Tibial nerve (tissue), 4 donors: ENCODE data around the gene PARD6G.

ENCODE experiments used
- EP300 ChIP-seq, 2 donors: sonication (generic); formaldehyde crosslinking; IDR thresholded peaks; one replicate each; pipeline ENCODE4 v1.6.1; 2017; ENCODE audit warnings: antibody characterized with exemption in 2 of 2, mild to moderate bottlenecking in 1 of 2
- POLR2A ChIP-seq, 2 donors: fragments of 450-650 bp; IDR thresholded peaks; one replicate each; pipeline ENCODE4 v1.6.1; 2017; ENCODE audit warnings: antibody characterized with exemption in 2 of 2, mild to moderate bottlenecking in 2 of 2, moderate library complexity in 2 of 2
- TF ChIP-seq, protein P1 (sequence below), 5 experiments: fragments of 200-600 bp in 3 of 5; fragments of 450-650 bp in 2 of 5; sonication (generic) in 3 of 5; IDR thresholded peaks; one replicate each; pipeline ENCODE4 v1.5.1; 2016 to 2019; ENCODE audit warnings: antibody characterized with exemption in 5 of 5, mild to moderate bottlenecking in 3 of 5, moderate library complexity in 2 of 5

DNA sequence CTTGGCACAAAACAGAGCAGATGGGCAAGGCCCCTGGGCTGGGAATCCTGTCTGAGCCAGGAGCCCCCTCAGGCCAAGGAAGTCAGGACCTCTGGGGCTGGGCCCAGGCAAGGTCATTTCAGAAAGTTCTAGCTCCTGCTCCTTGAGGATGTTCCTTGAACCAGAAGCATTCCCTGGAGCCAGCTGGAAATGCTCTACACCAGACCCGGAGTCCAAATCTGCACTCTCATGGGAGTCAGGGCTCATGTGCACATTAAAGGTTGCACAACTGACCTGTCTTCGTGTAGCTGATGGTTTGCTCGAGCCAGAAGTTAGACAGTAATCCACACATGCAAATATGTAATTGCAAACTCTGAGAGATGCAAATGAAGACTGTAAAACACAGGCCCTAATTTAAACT, 18.0 kb downstream of the PARD6G start:
- TF ChIP-seq POLR2A (IDR thresholded peaks at IDR 0.05) = no peak
- TF ChIP-seq, protein P1, sequence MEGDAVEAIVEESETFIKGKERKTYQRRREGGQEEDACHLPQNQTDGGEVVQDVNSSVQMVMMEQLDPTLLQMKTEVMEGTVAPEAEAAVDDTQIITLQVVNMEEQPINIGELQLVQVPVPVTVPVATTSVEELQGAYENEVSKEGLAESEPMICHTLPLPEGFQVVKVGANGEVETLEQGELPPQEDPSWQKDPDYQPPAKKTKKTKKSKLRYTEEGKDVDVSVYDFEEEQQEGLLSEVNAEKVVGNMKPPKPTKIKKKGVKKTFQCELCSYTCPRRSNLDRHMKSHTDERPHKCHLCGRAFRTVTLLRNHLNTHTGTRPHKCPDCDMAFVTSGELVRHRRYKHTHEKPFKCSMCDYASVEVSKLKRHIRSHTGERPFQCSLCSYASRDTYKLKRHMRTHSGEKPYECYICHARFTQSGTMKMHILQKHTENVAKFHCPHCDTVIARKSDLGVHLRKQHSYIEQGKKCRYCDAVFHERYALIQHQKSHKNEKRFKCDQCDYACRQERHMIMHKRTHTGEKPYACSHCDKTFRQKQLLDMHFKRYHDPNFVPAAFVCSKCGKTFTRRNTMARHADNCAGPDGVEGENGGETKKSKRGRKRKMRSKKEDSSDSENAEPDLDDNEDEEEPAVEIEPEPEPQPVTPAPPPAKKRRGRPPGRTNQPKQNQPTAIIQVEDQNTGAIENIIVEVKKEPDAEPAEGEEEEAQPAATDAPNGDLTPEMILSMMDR (IDR thresholded peaks at IDR 0.05) = no peak
- no peak for TF ChIP-seq EP300 (IDR thresholded peaks at IDR 0.05)
